Measurements from ENCODE around the gene NDUFAF8. TPM values are rescaled to one million over a fixed set of nuclear protein-coding genes. Genes with fewer than 3 reads are reported as not detected.

NDUFAF8 gene
- total and polyA plus RNA-seq, 7 donors = 8.6 to 52.4 (median 30.0) TPM

- H3K4me1 ChIP-seq = no peaks in the 10 kb centered on the region
- no peaks in the 10 kb centered on the region for H3K27me3 ChIP-seq
- H3K9me3 ChIP-seq = no peaks in the 10 kb centered on the region
- H3K36me3 ChIP-seq = peaks cover 0 to 20% (median 0%) of the 10 kb centered on the region in 4 donors
- 91 to 93% methylated on average over 4 of the region's 4 CpGs for WGBS, 2 donors
- no peak for DNase-seq
- no peak overlapping the region for H3K27ac ChIP-seq
- intact Hi-C loops (cut with DNase I) = no loop called here
- no peak overlapping the region for H3K4me3 ChIP-seq
- TF ChIP-seq POLR2AphosphoS5 (IDR thresholded peaks at IDR 0.05) = no peak
- no peak for TF ChIP-seq POLR2A (IDR thresholded peaks at IDR 0.05)
- TF ChIP-seq CTCF (IDR thresholded peaks at IDR 0.05) = no peak
- no peak for TF ChIP-seq EP300 (IDR thresholded peaks at IDR 0.05)
Observed at GRCh38 chr17:81206166-81206565, 33.0 kb upstream of the NDUFAF8 start.

DNA sequence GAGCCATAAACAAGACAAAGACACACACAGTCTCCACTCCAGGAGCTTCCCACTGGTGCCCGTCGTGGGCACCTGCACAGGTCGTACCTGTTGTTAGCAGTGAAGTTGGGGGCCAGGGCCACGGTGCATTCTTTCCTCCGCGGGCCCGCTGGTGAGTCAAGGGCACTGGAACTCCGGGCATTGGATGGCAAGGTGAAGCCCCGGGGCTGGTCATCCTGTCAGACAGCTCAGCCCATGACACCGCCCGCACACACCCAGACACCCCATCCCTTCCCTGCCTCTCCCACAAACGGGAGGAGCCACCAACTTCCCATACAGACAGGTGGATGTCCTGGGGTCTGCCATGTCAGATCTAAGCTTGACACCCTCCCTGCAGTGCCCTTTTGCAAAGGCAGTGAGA, 32.5 kb upstream of the NDUFAF8 start:
- WGBS, 2 donors = 93 to 96% methylated on average over 12 of the region's 12 CpGs
- DNase-seq = no peak

GRCh38 chr17:81207610-81208581, 31.2 kb upstream of the NDUFAF8 start:
- WGBS, 2 donors = 84 to 89% methylated on average over 21 of the region's 21 CpGs

More for the DNA sequence above, 32.5 kb upstream of the NDUFAF8 start:
- Histone ChIP-seq H3K4me1 (no peaks in the 10 kb centered on the region), H3K27me3 (no peaks in the 10 kb centered on the region), H3K9me3 (no peaks in the 10 kb centered on the region), H3K4me3 (no peak overlapping the region), H3K27ac (no peak overlapping the region), H3K36me3 (peaks cover 0 to 20% (median 0%) of the 10 kb centered on the region in 4 donors)
- TF ChIP-seq EP300 (IDR thresholded peaks at IDR 0.05) (no peak), POLR2A (IDR thresholded peaks at IDR 0.05) (no peak), POLR2AphosphoS5 (IDR thresholded peaks at IDR 0.05) (no peak), CTCF (IDR thresholded peaks at IDR 0.05) (no peak)
- intact Hi-C loops (cut with DNase I) = no loop called here

GRCh38 chr17:81208651-81209050, 30.5 kb upstream of the NDUFAF8 start:
- H3K9me3 ChIP-seq = no peaks in the 10 kb centered on the region
- H3K27ac ChIP-seq = no peak overlapping the region
- TF ChIP-seq EP300 (IDR thresholded peaks at IDR 0.05) = no peak
- no peak for TF ChIP-seq POLR2AphosphoS5 (IDR thresholded peaks at IDR 0.05)
- TF ChIP-seq POLR2A (IDR thresholded peaks at IDR 0.05) = no peak
- no peak for TF ChIP-seq CTCF (IDR thresholded peaks at IDR 0.05)
- peaks cover 0 to 6% (median 0%) of the 10 kb centered on the region in 4 donors for H3K36me3 ChIP-seq
- no peaks in the 10 kb centered on the region for H3K4me1 ChIP-seq
- WGBS, 2 donors = 94 to 96% methylated on average over 10 of the region's 10 CpGs
- H3K27me3 ChIP-seq = no peaks in the 10 kb centered on the region
- intact Hi-C loops (cut with DNase I) = no loop called here
- H3K4me3 ChIP-seq = no peak overlapping the region
- DNase-seq = no peak

More at GRCh38 chr17:81207610-81208581, 31.2 kb upstream of the NDUFAF8 start:
- no peak overlapping the region for H3K4me3 ChIP-seq
- H3K4me1 ChIP-seq = no peaks in the 10 kb centered on the region
- intact Hi-C loops (cut with DNase I) = no loop called here
- no peak for DNase-seq
- H3K27ac ChIP-seq = no peak overlapping the region
- no peaks in the 10 kb centered on the region for H3K27me3 ChIP-seq
- H3K9me3 ChIP-seq = no peaks in the 10 kb centered on the region
- no peak for TF ChIP-seq POLR2AphosphoS5 (IDR thresholded peaks at IDR 0.05)
- TF ChIP-seq EP300 (IDR thresholded peaks at IDR 0.05) = no peak
- TF ChIP-seq POLR2A (IDR thresholded peaks at IDR 0.05) = no peak
- TF ChIP-seq CTCF (IDR thresholded peaks at IDR 0.05) = no peak
- H3K36me3 ChIP-seq = peaks cover 0 to 14% (median 0%) of the 10 kb centered on the region in 4 donors
